GM21717 (cell line): ENCODE results near the gene RMC1.
"Not testable (repeated sequence)": the region's sequence is repeated elsewhere in the genome, so short reads cannot be mapped to it uniquely, and the experiment has no call there.

Source experiments
- ATAC-seq: cut with Tn5 transposase; IDR thresholded peaks from one replicate; pipeline ENCODE4 v1.9.1; 2021; ENCODE audit warnings: mild to moderate bottlenecking, moderate library complexity; ENCODE audit not compliant: unreplicated experiment

Gene RMC1

DNA sequence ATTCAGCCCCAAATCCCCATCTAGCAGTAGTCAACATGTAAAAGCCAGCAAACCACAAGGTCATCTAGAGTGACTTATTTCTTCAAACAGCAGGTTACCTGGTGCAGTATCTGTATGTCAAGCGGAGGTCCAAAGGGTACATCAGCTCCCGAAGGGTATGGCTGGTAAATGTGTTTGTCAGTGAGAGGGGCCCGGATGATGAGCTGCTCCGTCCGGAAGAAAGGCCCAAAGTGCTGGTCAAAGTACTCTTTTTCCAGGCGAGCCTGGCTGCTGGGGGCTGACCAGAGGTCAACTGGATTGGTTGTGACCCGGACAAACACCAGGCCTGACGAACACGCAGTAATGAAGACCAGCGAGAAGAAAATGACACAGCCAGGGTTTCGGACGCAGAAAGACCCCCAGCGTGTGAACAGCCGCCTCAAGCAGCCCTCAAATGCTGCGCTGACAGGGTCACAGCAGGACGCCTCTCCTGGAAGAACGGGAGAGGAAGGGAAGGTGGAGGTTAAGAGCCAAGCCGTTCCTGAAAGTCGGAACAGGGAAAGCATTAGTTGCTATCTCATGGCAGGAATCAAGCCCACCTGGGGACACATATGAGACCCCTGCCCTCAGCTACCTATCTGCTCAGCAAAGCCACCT, 53.0 kb downstream of the RMC1 start:
- no peak for ATAC-seq

DNA sequence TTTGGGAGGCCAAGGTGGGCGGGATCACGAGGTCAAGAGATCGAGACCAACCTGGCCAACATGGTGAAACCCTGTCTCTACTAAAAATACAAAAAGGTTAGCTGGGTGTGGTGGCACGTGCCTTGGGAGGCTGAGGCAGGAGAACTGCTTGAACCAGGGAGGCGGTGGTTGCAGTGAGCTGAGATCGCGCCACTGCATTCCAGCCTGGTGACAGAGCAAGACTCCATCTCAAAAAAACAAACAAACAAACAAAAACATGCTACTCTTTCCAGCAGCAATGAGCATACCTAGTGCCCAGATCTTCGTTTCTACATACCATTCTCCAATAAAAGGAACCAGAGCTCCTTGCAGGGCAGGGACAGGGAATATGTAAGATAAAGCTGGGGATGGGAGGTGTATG, 54.2 kb downstream of the RMC1 start:
- ATAC-seq: not testable (repeated sequence)

- ATAC-seq: no peak
Observed at GRCh38 chr18:23560186-23560585, 56.9 kb downstream of the RMC1 start.

- no peak for ATAC-seq
Observed at GRCh38 chr18:23563377-23564043, 60.2 kb downstream of the RMC1 start.

- no peak for ATAC-seq
Observed at GRCh38 chr18:23565916-23566547, 62.7 kb downstream of the RMC1 start.

DNA sequence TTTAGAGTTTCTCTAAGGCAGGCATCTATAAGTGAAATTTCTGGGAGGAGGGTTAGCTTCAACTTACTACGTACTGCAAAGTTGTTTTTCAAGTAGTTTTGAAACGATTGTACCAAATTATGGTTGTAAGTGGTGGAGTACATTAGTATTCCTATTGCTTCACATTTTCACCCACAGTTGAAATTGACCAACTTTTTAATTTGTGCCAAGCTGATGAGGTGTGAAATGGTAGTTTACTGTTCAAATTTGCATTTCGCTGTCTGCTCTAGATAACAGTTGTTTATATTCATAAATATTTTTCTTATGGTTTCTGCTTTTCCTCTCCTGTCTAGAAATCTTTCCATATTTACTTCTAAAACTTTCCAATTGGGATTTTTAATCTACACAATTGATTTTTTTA, 64.4 kb downstream of the RMC1 start:
- no peak for ATAC-seq

- no peak for ATAC-seq
Observed at GRCh38 chr18:23568281-23569138, 65.2 kb downstream of the RMC1 start.

GRCh38 chr18:23569299-23570063, 66.2 kb downstream of the RMC1 start:
- no peak for ATAC-seq

DNA sequence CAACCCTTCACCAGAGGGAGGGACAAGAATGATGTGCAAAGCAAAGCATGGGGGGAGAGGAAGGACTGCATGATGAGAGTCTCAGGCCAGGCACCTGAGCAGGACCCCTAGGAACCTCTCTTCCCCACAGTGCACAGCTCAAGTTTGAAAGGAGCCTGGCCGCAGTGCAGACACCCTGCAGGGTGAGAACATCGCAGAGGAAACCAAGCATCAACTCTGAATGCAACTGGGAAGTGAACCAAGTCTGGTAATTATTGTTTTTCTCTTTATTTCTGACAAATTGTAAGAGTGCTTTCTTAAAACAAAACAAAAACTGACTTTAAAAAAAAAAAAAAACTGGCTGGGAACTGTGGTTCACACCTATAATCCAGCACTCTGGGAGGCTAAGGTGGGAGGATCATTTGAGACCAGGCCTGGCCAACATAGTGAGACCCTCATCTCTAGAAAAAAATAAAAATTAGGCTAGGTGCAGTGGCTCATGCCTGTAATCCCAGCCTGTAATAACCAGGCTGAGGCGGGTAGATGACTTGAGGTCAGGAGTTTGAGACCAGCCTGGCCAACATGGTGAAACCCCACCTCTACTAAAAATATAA, 67.7 kb downstream of the RMC1 start:
- ATAC-seq: no peak

DNA sequence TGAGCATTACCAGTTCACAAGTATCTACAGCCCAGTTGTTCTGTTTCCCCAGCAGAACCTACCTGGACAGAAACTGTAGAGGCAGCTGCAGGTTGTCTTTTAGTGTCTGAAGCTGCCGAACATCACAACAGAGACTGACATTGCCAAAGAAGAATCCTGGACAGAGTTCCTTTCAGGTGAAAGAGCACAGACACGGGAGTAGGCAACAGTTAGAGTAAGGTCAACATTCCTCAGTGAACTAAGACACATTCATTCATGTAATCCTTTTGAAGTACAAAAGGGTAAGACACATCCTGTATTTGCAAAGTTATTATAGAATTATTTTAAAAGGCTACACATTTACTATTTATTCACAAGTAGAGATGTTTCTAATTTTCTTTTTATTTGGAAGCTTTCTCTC, 68.7 kb downstream of the RMC1 start:
- ATAC-seq: no peak

GRCh38 chr18:23572570-23572969, 69.3 kb downstream of the RMC1 start:
- no peak for ATAC-seq

GRCh38 chr18:23573020-23573419, 69.7 kb downstream of the RMC1 start:
- ATAC-seq: no peak

DNA sequence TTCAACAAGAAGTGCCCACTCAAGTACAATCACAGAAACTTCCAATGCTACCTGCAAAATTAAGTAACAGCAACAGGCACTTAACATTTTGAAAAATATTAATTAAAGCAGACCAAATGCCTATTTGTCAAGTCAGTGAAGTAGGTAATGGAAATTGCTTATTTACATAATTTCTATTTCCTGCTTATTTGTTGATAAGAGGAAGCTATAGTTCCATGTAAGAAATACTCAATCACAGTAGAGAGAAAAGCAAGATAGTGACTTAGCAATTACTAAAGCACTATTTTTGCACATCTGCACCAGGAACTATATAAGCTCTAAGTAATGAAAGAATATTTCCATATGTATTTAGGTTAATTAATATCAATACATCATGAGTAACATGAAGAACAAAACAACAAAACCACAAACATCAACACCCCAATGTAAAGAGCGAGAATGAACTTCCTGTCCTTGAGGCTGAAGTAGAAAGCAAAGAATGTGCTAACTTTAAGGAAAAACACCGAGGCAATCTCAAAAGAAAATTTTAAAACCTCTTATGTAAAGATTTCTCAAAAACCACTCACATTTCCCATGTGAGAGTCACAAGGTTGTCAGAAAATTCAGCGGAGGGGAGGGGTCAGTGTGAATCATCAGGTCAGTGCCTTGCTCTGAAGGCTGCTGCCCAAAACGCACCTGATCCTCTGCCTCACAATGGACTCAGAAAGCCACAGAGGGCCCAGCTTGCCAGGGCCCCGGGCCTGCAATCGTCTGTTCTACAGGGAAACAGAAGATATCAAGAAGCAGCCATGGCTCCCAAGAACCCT, 70.5 kb downstream of the RMC1 start:
- no peak for ATAC-seq

- no peak for ATAC-seq
Observed at GRCh38 chr18:23574611-23575308, 71.4 kb downstream of the RMC1 start.

DNA sequence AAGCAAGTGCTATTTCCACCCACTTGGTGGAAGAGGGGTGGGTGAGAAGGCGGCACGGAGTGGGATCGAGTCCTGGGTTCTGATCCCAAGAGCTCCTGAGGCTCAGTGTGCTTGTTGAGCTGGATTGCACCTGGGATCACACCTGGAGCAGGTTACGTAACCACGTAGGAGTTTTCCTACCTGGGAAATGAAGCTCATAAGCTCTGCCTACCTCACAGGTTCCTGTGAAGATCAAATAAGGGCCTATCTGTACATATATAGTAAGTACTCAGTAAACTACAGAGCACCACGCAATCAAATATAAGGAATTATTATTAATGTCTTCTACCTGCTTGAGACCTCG, 72.0 kb downstream of the RMC1 start:
- no peak for ATAC-seq

- ATAC-seq: not testable (repeated sequence)
Observed at GRCh38 chr18:23577521-23577920, 74.2 kb downstream of the RMC1 start.

DNA sequence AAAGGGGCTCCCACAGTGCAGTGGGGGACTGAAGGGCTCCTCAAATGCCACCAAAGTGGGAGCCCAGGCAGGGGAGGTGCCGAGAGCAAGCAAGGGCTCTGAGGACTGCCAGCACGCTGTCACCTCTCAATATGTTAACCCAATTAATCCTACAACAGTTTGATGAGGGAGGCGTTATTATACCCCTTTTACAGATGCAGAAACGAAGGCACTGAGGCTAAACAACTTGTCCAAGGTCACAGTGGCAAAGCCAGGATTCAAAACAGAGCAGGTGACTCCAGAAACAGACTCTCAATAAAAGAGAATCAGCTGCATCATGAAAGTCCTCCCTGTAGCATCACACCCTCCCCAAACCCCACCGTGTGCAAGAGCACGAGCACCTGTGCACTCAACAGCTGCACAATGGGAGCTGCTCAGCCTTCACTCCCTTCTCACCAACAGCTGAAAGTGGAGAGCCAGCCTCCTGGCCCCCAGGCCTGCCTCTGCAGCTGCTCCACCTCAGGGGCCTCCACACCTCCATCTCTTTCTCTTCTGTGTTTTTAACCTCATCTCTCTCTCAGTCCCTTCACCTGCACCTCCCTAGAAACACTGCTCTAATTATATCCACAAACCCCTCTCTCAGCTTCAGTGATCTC, 74.9 kb downstream of the RMC1 start:
- no peak for ATAC-seq

- ATAC-seq: no peak
Observed at GRCh38 chr18:23578891-23579653, 75.8 kb downstream of the RMC1 start.
